DOHH2 (cell line): ENCODE data around the gene AP1S3.
"Not testable (repeated sequence)": the region's sequence is repeated elsewhere in the genome, so short reads cannot be mapped to it uniquely, and the experiment has no call there.

Experiments used
- EZH2phosphoT487 ChIP-seq: fragments of 200-600 bp; sonication (generic); IDR thresholded peaks from 2 replicates; pipeline ENCODE4 v1.6.1; 2017; ENCODE audit warnings: borderline replicate concordance, mild to moderate bottlenecking, antibody characterized with exemption, low read length, moderate library complexity, mixed read lengths
- TF ChIP-seq, protein P1 (sequence below): fragments of 200-600 bp; sonication (generic); IDR thresholded peaks from one replicate; pipeline ENCODE4 v1.5.1; 2014; ENCODE audit warnings: antibody characterized with exemption, mild to moderate bottlenecking, low read depth, low read length; ENCODE audit not compliant: poor library complexity, severe bottlenecking

DNA sequence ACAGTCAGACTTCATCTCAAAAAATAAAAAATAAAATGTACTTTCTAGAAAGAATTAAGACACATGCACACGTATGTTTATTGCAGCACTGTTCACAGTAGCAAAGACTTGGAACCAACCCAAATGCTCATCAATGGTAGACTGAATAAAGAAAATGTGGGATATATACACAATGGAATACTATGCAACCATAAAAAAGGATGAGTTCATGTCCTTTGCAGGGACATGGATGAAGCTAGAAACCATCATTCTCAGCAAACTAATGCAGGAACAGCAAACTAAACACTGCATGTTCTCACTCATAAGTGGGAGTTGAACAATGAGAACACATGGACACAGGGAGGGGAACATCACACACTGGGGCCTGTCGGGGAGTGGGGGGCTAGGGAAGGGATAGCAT, 35.4 kb upstream of the AP1S3 start:
- TF ChIP-seq, protein P1, sequence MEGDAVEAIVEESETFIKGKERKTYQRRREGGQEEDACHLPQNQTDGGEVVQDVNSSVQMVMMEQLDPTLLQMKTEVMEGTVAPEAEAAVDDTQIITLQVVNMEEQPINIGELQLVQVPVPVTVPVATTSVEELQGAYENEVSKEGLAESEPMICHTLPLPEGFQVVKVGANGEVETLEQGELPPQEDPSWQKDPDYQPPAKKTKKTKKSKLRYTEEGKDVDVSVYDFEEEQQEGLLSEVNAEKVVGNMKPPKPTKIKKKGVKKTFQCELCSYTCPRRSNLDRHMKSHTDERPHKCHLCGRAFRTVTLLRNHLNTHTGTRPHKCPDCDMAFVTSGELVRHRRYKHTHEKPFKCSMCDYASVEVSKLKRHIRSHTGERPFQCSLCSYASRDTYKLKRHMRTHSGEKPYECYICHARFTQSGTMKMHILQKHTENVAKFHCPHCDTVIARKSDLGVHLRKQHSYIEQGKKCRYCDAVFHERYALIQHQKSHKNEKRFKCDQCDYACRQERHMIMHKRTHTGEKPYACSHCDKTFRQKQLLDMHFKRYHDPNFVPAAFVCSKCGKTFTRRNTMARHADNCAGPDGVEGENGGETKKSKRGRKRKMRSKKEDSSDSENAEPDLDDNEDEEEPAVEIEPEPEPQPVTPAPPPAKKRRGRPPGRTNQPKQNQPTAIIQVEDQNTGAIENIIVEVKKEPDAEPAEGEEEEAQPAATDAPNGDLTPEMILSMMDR: not testable (repeated sequence)
- not testable (repeated sequence) for TF ChIP-seq EZH2phosphoT487
